HG02981 (cell line): ENCODE data around the gene GID8.

Experiments used
- ATAC-seq: cut with Tn5 transposase; IDR thresholded peaks from one replicate; pipeline ENCODE4 v1.9.1; 2021; ENCODE audit warnings: mild to moderate bottlenecking, moderate library complexity; ENCODE audit not compliant: unreplicated experiment

The GID8 gene

DNA sequence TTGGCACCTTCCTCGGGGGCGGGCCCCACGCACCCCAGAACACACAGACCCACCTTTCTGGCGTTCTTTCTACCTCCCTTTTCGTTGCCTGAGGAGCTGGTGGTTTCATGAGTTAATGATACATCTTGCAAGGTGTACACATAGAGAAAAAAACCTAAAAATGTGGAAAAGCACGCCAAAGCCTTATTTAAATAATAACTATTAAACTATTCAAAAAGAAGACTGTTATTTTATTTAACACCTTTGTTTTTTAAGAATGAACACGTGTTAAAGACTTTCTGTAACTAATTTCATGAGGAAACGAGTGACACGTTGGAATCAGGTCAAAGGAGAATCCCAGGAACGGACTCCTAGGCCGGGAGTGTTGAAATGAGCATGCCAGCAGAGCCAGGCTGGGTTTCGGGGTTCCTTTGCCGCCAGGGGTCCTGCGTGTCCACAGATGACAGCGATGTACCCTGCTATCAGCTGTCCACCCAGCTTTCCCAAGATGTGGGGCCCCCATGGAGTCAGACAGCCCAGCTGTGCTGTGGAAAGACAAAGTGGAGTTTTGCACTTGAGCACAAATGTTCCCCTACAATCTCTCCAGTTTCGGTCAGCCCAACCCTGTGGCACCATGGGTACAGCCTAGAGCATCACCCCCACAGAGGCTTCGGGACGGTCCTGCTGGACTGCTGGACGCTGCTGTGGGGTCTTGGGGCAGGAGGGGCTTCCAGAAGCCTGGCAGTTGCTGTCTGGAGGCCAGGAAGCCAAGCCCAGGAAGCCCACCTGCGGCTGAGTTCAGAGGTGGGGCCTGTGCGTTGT is 30.6 kb downstream of the GID8 start:
- no peak for ATAC-seq

DNA sequence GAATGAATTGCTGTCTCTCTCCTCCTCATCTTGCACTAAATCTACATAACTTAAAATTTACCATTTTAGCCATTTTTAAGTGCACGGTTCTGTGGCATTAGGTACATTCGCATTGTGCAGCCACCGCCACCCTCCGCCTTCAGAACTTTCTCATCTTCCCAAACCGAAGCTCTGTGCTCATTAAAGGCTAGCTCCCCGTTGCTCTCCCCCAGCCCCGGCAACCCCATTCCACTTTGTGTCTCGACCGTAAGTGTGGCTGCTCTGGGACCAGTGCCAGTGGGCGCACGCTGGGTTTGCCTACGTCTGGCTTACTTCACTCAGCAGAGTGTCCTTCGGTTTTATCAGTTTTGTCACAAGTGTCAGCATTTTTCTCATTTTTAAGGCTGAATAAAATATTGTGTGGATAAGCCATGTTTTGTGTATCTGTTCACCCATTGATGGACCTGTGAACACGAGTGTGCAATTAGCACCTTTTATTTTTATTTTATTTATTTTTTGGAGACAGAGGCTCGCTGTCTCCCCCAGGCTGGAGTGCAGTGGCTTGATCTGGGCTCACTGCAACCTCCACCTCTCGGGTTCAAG is 31.3 kb downstream of the GID8 start:
- no peak for ATAC-seq

DNA sequence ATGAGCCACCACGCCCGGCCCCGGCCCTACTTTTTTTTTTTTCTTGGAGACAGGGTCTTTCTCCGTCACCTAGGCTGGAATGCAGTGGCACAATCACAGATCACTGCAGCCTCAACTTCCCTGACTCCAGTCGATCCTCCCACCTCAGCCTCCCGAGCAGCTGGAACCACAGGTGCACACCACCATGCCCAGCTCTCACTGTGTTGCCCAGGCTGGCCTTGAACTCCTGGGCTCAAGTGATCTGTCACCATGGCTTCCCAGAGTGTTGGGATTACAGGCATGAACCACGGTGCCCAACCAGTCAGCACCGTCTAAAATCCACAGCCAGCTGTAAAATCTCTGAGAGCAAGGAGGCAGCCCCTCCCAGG is 32.0 kb downstream of the GID8 start:
- ATAC-seq: no peak

DNA sequence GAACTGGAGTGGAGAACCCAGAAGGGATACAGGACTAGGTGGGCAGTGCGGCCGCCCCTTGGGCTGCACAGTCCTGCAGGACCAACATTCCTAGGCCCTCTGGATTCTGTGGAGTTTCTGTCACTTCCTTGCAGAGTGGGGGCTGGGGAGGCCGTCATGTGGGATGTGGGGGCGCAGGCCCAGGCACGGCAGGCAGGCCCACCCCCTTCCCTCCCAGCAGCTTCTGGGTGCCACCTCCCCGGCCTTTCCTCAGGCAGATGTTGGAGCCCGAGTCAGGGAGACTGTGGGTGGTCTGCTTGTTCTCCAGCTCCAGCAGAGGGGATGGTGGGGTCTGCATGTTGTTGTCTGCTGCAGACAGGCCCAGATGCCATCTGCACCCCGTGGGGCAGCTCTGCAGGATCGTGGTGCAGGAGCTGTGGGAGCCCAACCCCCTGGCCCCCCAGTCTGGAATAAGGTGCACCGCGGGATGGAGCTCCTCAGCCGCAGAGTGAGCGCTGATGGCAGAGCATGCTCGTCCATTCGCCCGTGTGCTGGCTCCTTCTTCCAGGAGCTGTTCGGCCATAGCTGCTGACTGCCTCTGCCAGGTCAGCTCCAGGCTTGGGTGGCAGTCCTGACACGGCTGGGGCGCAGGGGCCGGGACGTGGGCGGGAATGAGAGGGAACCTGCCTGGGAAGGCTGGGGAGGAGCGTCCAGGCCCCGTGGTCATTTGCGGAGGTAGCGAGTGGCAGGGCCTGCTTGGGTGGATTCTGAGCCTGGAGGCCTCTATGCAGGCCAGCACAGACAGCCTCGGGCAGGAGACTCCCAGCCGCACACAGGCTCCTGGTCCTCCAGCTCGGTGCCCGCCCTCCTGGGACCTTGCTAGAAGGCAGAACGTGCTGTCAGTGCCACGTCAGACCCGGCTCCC is 32.6 kb downstream of the GID8 start:
- ATAC-seq: no peak

DNA sequence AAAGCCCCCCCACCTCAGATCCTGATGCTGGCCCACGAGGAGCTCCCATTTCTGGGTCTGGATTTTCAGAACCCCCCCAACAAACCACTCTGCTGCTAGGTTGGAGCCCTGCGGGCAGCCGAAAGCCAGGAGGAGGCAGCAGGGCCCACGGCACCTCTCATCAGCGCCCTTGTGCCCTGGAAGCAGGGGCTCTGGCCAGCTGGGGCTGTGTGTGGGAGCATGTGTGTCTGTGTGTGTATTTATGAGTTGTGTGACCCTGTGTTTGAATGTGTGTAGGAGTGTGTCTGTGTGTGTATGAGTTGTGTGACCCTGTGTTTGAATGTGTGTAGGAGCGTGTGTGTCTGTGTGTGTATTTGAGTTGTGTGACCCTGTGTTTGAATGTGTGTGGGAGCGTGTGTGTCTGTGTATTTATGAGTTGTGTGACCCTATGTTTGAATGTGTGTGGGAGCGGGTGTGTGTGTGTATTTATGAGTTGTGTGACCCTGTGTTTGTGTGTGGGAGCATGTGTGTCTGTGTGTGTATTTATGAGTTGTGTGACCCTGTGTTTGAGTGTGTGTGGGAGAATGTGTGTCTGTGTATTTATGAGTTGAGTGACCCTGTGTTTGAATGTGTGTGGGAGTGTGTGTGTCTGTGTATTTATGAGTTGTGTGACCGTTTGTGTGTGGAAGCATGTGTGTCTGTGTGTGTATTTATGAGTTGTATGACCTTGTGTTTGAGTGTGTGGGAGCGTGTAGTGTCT is 33.4 kb downstream of the GID8 start:
- no peak for ATAC-seq

DNA sequence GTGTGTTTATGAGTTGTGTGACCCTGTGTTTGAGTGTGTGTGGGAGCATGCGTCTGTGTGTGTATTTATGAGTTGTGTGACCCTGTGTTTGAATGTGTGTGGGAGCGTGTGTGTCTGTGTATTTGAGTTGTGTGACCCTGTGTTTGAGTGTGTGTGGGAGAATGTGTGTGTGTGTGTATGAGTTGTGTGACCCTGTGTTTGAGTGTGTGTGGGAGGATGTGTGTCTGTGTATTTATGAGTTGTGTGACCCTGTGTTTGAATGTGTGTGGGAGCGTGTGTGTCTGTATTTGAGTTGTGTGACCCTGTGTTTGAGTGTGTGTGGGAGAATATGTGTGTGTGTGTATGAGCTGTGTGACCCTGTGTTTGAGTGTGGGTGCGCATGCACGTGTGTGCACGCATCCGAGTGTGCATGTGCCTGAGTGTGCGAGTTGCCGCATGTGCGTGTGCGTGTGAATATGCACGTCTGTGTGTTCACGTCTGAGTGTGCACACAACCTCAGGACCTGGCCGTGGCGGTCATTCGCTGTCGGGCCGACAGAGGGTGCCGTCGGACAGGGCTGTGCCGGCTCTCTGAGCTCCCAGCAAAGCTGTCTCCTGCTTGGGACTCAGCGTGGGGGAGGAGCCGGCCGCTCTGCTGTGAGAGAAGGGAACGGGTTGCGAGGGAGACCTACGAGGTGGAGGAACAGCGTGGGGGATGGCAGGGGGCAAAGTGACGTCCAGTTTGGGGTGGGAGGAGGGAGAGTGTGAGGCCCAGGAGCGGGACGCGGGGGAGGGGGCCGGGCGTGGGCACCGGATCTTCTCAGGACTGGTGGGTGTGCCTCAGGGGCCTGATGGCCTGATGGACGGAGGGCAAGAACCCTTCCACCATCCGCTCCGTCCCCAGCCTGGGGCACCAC is 34.2 kb downstream of the GID8 start:
- peak; percentile 49 for ATAC-seq

DNA sequence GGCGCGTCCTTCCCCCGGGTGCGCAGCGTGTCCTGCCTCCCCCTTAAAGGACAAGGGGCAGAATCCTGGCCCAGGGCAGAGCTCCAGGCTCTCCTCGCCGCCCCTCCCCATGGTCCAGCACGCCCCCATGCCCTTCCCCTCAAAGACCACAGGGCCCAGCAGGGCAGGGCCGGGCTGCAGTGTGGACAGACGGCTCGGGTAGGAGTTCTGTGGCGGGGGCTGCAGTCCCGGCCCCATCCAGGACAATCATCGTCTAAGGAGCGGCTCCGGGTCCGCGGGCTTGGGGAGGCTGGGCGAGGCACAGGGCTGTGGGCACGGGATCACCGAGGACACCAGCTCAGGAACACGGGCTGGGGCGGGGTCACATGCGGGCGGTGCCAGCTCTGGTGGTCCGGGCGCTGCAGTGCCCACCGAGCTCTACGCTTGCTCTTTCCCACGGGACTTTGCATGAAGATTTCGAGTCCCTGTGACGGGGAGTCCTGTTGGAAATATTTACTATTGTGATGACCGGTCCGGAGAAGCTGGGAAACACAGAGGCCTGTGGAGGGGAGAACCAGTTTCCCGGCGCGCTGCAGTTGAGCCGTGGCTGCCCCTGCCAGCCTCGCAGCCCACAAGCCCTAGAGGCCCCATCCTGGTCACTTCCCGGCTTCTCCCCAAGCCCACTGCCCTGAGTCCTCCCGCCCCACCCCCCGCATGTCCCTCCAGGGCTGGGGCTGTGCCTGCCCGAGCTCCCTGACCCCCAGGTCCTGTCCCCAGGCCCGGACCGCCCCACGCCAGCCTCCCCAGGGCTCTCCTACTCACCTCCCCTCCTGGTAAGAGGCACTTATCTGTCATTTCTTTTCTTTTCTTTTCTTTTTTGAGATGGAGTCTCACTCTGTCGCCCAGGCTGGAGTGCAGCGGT is 35.1 kb downstream of the GID8 start:
- ATAC-seq: no peak

DNA sequence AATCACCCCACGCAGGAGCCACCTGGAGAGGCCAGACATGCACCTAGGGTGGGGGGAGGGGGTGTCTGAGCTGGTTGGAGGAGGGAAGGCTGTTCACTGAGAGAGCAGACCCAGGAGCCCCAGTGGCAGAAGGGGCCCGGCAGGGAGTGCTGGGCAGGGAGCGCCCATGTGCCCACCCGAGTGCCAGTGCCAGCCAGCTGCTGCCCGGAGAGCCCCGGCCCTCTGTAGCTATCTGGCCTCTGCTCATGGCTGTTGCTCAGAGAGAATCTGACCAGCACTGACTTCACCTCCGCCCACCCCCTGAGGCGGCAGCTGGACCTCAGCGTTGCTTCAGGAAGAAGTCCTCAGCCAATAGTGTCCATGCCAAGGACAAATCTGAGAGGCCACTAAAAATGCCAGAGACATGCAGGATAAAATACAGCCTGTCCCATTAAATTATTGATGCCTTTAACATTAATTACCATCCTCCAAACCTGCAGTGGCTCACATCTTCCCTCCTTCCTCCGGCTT is 37.4 kb downstream of the GID8 start:
- ATAC-seq: no peak

DNA sequence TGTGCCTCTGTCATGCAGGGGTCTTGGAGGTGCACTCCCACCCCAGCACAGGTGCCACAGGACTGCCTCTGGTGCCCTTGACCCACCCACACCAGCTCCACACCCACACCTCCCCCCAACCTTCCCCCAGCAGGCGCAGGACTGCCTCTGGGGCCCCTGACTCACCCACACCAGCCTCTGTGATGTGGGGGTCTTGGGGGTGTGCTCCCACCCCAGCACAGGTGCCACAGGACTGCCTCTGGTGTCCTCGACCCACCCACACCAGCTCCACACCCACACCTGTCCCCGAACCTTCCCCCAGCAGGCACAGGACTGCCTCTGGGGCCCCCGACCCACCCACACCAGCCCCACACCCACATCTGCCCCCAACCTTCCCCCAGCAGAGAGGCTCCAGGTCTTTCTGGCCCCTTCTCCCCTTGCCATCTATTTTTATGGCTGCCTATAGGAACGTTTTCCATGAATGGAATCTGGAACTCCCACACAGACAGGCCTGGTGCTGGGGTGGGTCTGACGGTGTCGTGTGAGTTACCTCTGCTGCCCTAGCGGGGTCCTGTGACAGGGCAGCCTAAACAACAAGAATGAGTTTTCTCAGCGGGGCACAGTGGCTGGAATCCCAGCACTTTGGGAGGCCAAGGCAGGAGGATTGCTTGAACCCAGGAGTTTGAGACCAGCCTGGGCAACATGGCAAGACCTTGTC is 38.0 kb downstream of the GID8 start:
- ATAC-seq: no peak

DNA sequence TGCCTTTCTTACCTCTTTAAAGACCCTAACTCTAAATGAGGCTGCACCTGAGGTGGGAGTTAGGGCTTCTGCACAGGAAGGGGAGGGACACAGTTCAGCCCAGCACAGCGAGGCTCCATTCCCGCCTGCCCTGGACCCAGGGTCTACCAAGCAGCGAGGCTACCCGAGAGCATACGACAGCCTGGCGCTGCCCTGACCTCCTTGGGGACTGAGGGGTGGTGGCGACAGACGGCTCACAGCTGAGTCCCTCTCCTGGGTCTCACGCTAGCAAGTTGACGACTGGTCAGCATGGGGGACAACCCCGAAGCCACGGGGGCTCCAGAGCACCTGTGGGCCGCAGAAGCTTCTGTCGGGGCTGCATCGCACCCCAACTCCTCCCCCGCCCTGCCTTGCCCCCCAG is 38.9 kb downstream of the GID8 start:
- no peak for ATAC-seq

DNA sequence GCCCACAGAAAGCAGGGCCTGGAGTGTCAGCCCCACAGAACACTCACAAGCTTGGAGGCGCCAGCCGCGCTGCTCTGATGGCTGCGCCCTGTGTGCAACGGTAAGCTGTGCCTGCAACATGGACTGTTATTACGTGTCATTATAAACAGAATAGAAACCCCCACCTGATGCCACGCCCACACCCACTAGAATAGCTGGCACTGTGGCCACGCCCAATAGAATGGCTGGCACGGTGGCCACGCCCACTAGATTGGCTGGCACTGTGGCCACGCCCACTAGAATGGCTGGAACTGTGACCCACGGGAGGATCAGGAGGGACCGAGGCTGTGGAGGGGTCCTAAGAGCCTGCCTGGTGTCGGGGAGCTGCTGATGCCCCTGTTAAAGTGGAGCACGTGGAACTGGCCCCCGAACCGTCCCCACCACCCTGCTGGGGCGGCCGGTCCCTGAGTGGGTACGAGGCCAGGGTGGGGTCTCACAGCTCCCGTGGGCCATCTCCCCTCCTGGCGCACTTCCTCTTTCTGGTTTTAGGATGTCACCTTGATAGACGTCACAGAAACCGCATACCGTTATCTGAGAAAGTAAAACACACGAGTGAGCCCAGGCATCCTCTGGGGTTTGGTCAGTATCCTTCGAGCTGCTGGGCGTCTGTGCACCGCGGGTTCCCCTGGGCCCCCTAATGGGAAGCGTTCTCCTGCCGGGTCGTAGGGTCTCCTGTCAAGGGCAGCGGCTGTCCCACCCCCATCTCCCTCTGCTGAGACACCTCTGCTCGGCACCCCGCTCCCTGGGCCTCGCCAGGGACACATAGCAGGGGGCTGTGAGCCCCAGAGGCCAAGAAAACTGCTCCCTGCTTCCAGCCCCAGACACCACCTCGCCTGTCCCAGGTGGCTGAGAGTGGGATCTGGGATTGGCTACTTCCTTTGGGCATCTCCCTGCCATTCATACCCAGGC is 39.9 kb downstream of the GID8 start:
- peak; percentile 48 for ATAC-seq

DNA sequence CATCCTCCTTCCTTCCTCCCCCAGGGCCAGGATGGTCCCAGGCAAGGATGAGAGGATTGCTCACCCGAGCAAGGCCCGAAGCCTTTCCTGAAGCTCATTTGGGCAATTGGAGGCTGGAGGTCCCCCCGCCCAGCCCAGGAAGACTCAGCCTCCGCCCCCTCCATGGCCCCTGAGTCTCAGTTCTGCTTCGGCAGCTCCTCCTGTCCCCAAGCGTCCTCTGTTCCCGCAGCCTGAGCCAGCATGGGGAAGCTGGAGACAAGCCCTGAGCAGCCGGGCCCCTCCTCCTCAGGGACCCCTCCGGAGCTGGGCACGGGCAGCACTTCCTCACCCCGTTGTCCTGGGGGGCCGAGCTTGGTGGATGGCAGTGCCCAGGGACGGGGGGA is 40.6 kb downstream of the GID8 start:
- no peak for ATAC-seq

DNA sequence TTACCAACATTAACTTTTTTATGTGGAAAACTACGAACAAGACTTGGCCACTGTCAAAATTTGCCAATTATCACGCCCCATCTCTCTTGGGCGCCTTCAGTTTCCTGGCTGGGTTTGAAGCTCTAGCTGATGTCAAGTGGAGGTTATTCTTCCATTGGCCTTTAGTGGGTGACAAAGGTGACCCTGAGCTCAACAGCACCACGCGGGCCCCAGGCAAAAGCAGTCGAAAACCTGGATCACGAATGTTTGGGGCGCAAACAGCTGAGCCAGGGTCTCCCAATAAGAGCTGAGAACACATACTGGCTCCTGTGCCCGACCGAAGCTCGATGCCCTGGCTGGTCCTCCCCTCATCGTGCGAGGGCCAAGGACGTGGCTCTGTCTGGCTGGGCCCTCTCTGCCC is 41.4 kb downstream of the GID8 start:
- no peak for ATAC-seq

DNA sequence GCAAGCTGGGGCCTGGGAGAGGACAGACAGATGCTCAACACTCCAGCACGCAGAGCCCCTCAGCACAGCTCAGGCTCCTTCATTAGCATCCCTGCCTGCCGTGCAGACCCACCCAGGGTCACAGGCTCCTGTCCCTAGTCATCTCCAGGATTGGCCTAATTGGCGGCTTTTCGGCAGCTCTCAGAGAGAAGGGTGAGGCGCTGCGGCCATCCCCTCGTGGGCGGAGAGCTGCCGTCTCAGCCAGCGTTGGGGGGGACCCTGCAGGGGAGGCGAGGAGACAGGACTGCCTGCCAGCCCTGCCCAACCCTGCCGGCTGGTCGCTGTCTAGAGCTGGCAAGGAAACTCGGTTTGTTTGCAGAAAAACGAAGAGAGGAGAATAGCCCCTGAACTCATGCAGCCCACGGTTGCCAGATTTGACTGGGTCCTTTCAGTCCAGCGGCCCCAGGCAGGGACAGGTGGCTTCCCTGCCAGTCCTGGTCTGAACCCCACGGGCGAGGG is 42.0 kb downstream of the GID8 start:
- ATAC-seq: no peak

DNA sequence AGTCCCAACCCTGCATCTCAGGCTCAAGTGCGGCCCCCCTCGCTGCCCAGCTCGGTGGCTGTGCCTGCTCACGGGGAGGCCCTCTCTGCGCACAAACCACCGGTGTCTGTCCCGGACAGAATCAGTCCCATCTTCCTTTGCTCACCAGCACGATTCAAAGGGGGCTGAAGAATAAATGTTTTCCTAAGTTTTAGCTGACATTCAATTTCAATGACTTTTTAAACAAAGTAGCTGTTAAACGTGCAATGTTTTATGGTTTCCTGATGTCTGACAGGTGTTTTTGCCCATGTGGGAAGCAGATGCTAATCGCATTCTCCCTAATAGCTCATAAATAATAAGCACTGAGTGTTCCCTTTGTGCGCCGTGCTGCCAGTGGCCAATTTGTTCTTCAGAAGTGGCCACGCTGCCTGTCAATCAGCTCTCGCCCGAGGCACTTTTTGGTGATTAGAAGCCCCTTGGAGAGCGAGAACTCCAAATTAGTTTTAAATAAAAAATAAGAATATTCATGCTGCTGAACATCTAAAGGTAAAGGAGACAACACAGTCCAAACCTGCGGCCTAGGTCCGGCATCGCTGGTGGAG is 42.5 kb downstream of the GID8 start:
- no peak for ATAC-seq

DNA sequence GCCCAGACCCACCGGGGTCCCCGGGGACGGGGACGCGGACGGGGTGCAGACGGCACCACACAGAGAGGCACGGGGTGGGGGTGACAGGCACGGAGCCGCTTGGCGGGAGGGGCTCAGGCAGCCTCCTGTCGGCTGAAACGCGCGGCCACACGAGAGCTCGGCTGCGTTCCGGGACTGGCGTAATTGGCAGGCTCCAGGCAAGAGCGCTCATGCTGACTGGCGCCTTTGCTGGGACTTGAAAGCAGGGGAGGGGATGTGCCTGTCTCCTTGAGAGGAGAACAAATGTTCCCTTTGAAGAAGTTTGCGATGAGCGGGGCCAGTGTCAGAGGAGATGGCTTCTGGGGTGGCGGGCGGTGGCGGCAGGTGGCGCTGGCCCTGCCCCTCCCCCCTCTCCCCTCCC is 43.0 kb downstream of the GID8 start:
- ATAC-seq: no peak
